ENCODE measurements around the gene DIAPH3. TPM values are rescaled to one million over a fixed set of nuclear protein-coding genes. Genes with fewer than 3 reads are reported as not detected.

Gene DIAPH3
- polyA plus RNA-seq, 3 donors from 2014 or later: 0.03 to 0.25 TPM; not detected in 1

DNA sequence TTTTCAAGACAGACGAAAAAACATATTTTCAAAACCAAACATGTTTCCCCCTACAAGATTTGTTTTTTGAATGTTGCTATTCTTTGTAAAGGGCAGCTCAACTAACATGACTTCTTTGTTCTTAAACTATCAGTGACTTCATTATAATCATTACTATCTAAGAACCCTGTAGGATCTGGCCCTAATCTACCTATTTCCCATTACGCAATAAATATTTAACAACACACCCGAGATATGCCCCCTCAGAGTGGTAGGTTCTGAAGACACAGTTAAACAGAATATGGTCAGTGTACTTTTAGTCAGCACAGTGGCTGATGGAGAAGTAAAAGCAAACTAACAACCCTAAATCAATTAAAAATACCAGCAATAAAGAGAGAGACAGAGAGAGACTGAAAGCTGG, 186.9 kb downstream of the DIAPH3 start:
- no peaks in the 10 kb centered on the region for H3K27me3 Mint-ChIP-seq (ENCODE audit: low read depth in 3 of 3)
- no peaks in the 10 kb centered on the region for H3K9me3 Mint-ChIP-seq
- H3K36me3 Mint-ChIP-seq: peaks cover 0 to 2% (median 0%) of the 10 kb centered on the region in 3 donors
- H3K4me1 Mint-ChIP-seq: peaks cover 7 to 9% of the 10 kb centered on the region in 2 donors
- no peak overlapping the region for H3K27ac Mint-ChIP-seq
- DNase-seq: no peak
- H3K4me3 Mint-ChIP-seq: no peak overlapping the region

DNA sequence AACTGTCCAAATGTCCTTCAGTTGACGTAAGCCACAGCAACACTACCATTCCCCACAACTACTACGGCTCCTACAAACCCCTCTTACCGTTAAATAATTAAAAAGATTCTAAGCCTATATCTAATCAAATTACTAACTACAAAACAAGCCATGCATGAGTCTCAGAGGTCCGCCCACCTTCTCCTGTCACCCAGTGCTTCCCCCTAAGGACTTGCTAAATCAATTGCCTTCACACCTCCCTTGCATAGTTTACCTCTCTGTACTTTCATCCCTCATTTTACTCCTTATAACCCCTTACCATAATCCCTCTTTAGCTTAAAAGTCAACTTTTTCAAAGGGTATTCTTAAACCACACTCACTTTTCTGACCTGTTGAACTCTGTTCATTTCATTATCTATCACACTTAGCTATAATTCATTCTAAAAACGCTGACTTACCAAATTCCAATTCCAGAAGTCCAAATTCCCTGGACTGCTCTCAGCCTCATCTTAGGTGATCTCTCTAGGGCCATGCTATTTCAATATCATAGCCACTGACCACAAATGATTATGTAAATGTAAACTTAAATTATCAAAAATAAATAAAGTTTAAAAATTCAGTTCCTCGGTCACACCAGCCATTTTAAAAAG, 187.8 kb downstream of the DIAPH3 start:
- Mint-ChIP-seq H3K36me3 (peaks cover 0 to 7% (median 0%) of the 10 kb centered on the region in 3 donors), H3K4me1 (peaks cover 7 to 9% of the 10 kb centered on the region in 2 donors), H3K4me3 (no peak overlapping the region), H3K9me3 (no peaks in the 10 kb centered on the region), H3K27ac (no peak overlapping the region), H3K27me3 (ENCODE audit: low read depth in 3 of 3) (no peaks in the 10 kb centered on the region)
- no peak for DNase-seq

DNA sequence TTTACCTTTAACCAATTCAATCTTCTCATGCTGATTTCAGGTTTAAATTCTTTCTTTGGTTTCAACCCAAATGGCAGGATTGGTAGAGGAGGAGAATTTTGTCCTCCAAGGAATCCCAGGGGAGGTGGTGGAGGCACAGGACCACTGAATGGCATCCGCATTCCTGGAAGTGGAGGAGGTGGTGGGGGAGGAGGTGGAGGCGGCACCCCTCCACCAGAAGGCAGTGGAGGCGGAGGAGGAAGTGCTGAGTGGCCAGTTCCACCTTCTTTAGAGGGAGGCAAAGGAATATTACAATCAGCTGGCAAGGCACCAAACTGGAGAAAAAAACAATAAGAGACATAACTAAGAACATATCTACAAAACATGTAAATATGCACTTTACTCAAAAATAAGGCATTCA, 192.9 kb downstream of the DIAPH3 start:
- Mint-ChIP-seq H3K4me3 (no peak overlapping the region), H3K27ac (no peak overlapping the region), H3K27me3 (ENCODE audit: low read depth in 3 of 3) (peaks cover 0 to 4% (median 0%) of the 10 kb centered on the region in 3 donors), H3K4me1 (no peaks in the 10 kb centered on the region), H3K36me3 (peaks cover 0 to 16% (median 0%) of the 10 kb centered on the region in 3 donors), H3K9me3 (no peaks in the 10 kb centered on the region)
- DNase-seq: no peak

DNA sequence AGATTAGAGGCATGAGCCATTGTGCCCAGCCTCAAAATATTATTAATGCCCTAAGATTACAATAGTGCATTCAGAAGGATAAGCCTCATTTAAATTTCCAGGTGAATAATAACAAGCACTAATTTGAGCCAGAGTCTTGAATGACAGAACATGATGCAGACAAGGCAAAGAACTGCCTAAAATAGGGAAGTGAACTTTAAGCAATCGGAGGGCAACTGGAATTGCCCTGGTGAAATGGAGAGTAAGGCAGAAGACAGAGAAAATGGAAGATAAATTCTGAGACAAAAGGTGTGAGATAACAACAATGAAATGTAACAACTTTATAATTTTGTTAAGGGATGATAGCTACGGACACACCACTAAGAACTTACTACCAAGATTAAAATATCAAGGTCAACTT, 199.9 kb downstream of the DIAPH3 start:
- DNase-seq: no peak
- H3K27me3 Mint-ChIP-seq (ENCODE audit: low read depth in 3 of 3): no peaks in the 10 kb centered on the region
- no peaks in the 10 kb centered on the region for H3K4me1 Mint-ChIP-seq
- no peak overlapping the region for H3K4me3 Mint-ChIP-seq
- peaks cover 0 to 9% (median 4%) of the 10 kb centered on the region in 3 donors for H3K36me3 Mint-ChIP-seq
- H3K9me3 Mint-ChIP-seq: peaks cover 0 to 2% (median 0%) of the 10 kb centered on the region in 6 donors
- no peak overlapping the region for H3K27ac Mint-ChIP-seq

DNA sequence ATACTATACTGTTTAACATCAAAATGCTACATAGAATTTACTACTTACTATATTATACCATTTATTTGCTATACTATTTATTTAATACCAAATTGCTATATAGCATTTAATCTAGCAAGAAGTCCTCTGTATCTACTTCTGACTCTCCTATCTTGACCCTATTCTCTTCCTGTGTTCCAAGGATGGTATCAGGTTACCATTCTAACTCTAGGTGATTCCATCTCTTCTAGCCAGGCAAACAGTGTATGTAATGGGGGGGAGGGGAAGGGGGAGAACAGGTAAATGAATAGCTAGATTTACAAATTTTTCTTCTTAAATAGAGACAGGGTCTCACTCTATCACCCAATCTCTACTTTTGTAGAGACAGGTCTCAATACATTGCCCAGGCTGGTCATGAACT, 200.3 kb downstream of the DIAPH3 start:
- Mint-ChIP-seq H3K27ac (no peak overlapping the region), H3K9me3 (peaks cover 0 to 2% (median 0%) of the 10 kb centered on the region in 6 donors), H3K36me3 (peaks cover 0 to 9% (median 4%) of the 10 kb centered on the region in 3 donors), H3K27me3 (ENCODE audit: low read depth in 3 of 3) (no peaks in the 10 kb centered on the region), H3K4me3 (no peak overlapping the region), H3K4me1 (no peaks in the 10 kb centered on the region)
- DNase-seq: no peak

DNA sequence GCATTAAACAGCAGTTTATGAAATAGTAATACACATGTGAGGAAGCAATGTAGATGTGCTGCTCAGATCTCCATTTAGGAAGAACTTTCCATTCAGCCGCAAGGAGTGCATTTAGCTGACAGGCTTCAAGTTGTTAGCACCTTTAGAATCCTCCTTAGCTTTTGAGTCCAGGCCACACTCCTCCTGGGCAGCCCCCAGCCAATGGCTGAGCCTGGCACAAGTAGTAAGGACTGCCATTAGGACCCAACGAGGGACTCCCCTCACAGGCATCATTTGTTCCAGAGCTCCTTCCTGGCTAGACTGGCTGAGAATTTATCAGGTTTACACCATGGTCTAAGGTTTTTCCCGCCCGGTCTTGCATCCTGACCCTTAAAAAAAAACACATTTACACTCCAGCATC, 201.4 kb downstream of the DIAPH3 start:
- Mint-ChIP-seq H3K4me1 (no peaks in the 10 kb centered on the region), H3K36me3 (peaks cover 0 to 4% (median 2%) of the 10 kb centered on the region in 3 donors), H3K27ac (no peak overlapping the region), H3K27me3 (ENCODE audit: low read depth in 3 of 3) (no peaks in the 10 kb centered on the region), H3K9me3 (peaks cover 0 to 2% (median 0%) of the 10 kb centered on the region in 6 donors), H3K4me3 (no peak overlapping the region)
- no peak for DNase-seq

DNA sequence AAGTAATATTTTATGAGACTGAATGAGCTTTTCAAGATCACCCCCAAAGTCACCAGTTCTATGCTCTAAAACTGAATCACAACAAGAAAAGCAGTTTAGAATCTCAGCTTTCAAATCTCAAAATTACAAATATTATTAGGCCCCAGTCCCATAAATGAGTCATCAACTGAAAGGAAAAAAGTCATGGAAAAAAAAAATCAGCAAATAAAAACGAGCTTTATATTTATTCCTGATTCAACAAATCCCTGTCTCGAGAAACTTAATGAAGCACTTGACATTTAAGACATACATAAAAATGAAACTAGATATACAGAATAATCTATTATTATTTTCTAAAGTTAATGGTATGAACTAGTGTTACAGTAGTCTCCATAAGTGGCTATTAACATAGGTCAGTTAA, 203.0 kb downstream of the DIAPH3 start:
- peaks cover 0 to 7% (median 7%) of the 10 kb centered on the region in 3 donors for H3K36me3 Mint-ChIP-seq
- no peak overlapping the region for H3K27ac Mint-ChIP-seq
- H3K4me1 Mint-ChIP-seq: no peaks in the 10 kb centered on the region
- H3K4me3 Mint-ChIP-seq: no peak overlapping the region
- H3K9me3 Mint-ChIP-seq: peaks cover 2 to 9% (median 4%) of the 10 kb centered on the region in 6 donors
- DNase-seq: no peak
- H3K27me3 Mint-ChIP-seq (ENCODE audit: low read depth in 3 of 3): peaks cover 0 to 1% (median 0%) of the 10 kb centered on the region in 3 donors

DNA sequence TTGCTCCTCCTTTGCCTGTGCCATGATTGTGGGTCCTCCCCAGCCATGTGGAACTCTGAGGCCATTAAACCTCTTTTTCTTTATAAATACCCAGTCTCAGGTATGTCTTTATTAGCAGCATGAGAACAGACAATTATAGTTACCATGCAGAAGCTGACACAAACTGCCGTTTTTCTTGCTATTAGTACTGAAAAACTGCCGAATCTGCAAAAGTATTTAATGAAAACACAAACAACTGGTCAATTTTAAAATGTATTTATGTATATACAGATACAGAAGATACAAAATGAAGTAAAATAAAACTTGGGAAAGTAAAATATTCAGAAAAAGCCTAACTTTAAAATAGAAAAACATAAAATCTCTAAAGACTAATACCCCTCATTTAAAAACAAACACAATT, 206.3 kb downstream of the DIAPH3 start:
- peaks cover 0 to 13% (median 7%) of the 10 kb centered on the region in 6 donors for H3K9me3 Mint-ChIP-seq
- H3K27ac Mint-ChIP-seq: no peak overlapping the region
- H3K4me1 Mint-ChIP-seq: no peaks in the 10 kb centered on the region

DNA sequence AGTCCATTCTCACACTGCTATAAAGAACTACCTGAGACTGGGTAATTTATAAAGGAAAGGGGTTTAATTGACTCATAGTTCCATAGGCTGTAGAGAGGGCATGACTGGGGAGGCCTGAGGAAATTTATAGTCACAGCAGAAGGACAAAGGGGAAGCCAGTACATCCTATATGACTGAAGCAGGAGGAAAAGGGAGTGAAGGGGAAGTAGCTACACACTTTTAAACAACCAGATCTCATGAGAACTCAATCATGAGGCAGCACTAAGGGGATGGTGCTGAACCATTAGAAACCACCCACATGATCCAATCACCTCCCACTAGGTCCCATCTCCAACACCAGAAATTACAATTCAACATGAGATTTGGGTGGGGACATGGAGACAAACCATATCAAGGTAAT, 209.1 kb downstream of the DIAPH3 start:
- peaks cover 0 to 13% (median 7%) of the 10 kb centered on the region in 6 donors for H3K9me3 Mint-ChIP-seq

More for the DNA sequence above, 206.3 kb downstream of the DIAPH3 start:
- no peak for DNase-seq
- peaks cover 0 to 12% (median 7%) of the 10 kb centered on the region in 3 donors for H3K36me3 Mint-ChIP-seq
- peaks cover 0 to 1% (median 0%) of the 10 kb centered on the region in 3 donors for H3K27me3 Mint-ChIP-seq (ENCODE audit: low read depth in 3 of 3)
- H3K4me3 Mint-ChIP-seq: no peak overlapping the region

DNA sequence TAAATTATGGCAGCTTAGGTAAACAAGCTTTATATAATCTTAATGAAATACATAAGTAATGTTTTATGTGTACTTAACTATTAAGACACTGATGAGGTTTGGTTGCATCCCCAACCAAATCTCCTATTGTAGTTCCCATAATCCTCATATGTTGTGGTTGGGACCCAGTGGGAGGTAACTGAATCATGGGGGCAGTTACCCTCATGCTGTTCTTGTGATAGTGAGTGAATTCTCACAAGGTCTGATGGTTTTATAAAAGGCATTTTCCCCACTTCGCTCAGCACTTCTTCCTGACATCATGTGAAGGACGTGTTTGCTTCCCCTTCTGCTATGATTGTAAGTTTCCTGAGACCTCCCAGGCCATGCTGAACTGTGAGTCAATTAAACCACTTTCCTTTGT, 212.7 kb downstream of the DIAPH3 start:
- Mint-ChIP-seq H3K4me3 (no peak overlapping the region), H3K4me1 (no peaks in the 10 kb centered on the region), H3K27ac (no peak overlapping the region)

More for the DNA sequence above, 209.1 kb downstream of the DIAPH3 start:
- Mint-ChIP-seq H3K27ac (no peak overlapping the region), H3K4me1 (no peaks in the 10 kb centered on the region), H3K27me3 (ENCODE audit: low read depth in 3 of 3) (peaks cover 0 to 1% (median 0%) of the 10 kb centered on the region in 3 donors), H3K36me3 (peaks cover 0 to 9% (median 7%) of the 10 kb centered on the region in 3 donors), H3K4me3 (no peak overlapping the region)
- DNase-seq: no peak

DNA sequence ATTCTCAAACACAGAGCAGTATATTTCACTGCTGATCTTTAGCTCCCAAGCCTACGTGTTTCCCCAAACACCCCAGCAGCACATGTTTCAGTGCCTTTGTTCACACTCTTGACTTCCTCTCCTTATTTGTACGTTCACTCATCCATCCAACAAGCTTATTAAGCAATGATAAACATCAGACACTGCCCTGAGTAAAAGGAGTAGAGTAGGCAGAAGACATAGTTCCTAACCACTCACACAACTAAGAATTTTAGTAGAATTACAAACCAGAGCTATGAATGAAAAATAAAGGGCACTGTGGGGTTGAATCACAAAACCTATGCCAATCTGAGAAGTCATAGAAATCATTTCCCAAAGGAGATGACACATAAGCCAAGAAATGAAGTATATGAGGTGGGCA, 213.5 kb downstream of the DIAPH3 start:
- Mint-ChIP-seq H3K4me1 (no peaks in the 10 kb centered on the region), H3K9me3 (peaks cover 0 to 5% (median under 1%) of the 10 kb centered on the region in 6 donors), H3K4me3 (no peak overlapping the region), H3K27me3 (ENCODE audit: low read depth in 3 of 3) (no peaks in the 10 kb centered on the region), H3K36me3 (peaks cover 0 to under 1% (median 0%) of the 10 kb centered on the region in 3 donors), H3K27ac (no peak overlapping the region)
- no peak for DNase-seq

More for the DNA sequence above, 212.7 kb downstream of the DIAPH3 start:
- Mint-ChIP-seq H3K36me3 (peaks cover 0 to 8% (median 0%) of the 10 kb centered on the region in 3 donors), H3K9me3 (peaks cover 0 to 13% (median 6%) of the 10 kb centered on the region in 6 donors), H3K27me3 (ENCODE audit: low read depth in 3 of 3) (no peaks in the 10 kb centered on the region)
- DNase-seq: no peak

DNA sequence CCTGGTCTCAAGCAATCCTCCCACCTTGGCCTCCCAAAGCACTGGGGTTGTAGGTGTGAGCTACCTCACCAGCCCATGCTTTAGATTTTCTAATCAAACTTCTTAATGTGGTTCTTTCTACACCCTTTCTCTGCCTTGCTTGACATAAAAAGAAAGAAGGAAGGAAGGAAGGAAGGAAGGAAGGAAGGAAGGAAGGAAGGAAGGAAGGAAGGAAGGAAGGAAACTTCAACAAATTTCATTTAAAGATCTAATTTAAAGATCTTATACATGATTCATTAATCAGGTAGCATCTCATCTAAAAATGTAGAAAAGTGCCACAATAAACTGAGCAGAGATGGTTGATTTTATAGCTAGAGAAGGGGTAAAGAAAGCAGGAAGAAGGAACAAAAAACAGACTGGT, 215.0 kb downstream of the DIAPH3 start:
- no peak overlapping the region for H3K27ac Mint-ChIP-seq
- no peaks in the 10 kb centered on the region for H3K4me1 Mint-ChIP-seq

DNA sequence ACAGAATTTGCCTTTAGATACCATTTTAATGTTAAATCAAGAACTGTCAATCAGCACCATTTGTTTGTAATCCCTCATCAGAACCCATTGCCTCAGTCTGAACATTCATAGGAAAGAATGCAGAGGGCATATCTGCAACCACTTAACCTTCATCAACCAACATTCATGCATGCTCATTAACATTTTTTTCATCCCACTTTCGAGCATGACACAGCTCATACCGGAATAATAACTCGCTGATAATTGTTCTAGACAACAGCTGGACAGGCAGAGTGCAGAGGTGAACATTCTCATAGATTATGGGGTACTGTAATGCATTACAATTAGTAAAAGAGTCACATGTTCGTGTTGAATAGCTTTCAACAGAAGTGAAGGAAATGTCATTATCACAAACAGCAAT, 216.8 kb downstream of the DIAPH3 start:
- H3K27ac Mint-ChIP-seq: no peak overlapping the region
- no peaks in the 10 kb centered on the region for H3K4me1 Mint-ChIP-seq
- peaks cover 0 to under 1% (median 0%) of the 10 kb centered on the region in 6 donors for H3K9me3 Mint-ChIP-seq

More for the DNA sequence above, 215.0 kb downstream of the DIAPH3 start:
- Mint-ChIP-seq H3K27me3 (ENCODE audit: low read depth in 3 of 3) (no peaks in the 10 kb centered on the region), H3K9me3 (peaks cover 0 to 1% (median 0%) of the 10 kb centered on the region in 6 donors), H3K4me3 (no peak overlapping the region), H3K36me3 (no peaks in the 10 kb centered on the region)
- no peak for DNase-seq

DNA sequence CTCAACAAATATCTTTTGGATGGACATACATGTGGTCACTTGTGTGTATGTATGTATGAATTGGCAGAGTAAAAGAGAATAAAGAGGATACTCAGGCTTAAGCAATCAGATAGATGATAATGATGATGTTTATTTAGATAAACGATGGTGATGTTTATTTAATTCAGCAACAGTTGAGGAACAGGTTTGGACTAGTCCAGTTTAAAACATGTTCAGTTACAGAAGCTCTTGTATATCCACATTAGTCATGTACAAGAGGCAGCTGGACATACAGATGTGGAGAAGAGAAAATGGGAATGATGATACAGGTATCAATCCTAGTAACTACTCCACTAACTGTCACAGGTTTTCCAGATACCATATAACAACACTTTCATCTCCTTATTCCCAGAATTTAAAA, 232.1 kb downstream of the DIAPH3 start:
- no peak for DNase-seq
- no peak overlapping the region for H3K27ac Mint-ChIP-seq
- no peak overlapping the region for H3K4me3 Mint-ChIP-seq
- H3K9me3 Mint-ChIP-seq: peaks cover 3 to 22% (median 17%) of the 10 kb centered on the region in 6 donors
- peaks cover 7 to 13% (median 12%) of the 10 kb centered on the region in 3 donors for H3K36me3 Mint-ChIP-seq
- no peaks in the 10 kb centered on the region for H3K4me1 Mint-ChIP-seq
- peaks cover 0 to 4% (median 2%) of the 10 kb centered on the region in 3 donors for H3K27me3 Mint-ChIP-seq (ENCODE audit: low read depth in 3 of 3)

More for the DNA sequence above, 216.8 kb downstream of the DIAPH3 start:
- Mint-ChIP-seq H3K4me3 (no peak overlapping the region), H3K27me3 (ENCODE audit: low read depth in 3 of 3) (no peaks in the 10 kb centered on the region), H3K36me3 (no peaks in the 10 kb centered on the region)
- no peak for DNase-seq

All from immature natural killer cell (primary cell).